H1 (cell line): ENCODE results near the gene CDCA7L. TPM values are rescaled to one million over a fixed set of nuclear protein-coding genes. Genes with fewer than 3 reads are reported as not detected.

Experiments used
- CBX5 ChIP-seq: fragments of 300-800, 300-1000 bp; sonication (generic); IDR thresholded peaks from 2 replicates; pipeline ENCODE4 v1.7.1; 2016; ENCODE audit warnings: antibody characterized with exemption, low read length, low read depth
- EZH2 ChIP-seq: fragments of 200-600 bp; sonication (generic); IDR thresholded peaks from 2 replicates; pipeline ENCODE4 v1.7.1; 2012; ENCODE audit warnings: low read depth, mild to moderate bottlenecking, moderate library complexity, low read length, inconsistent platforms; ENCODE audit not compliant: severe bottlenecking
- RFX5 ChIP-seq: IDR thresholded peaks from 2 replicates; pipeline ENCODE4 v1.6.1; 2011; ENCODE audit warnings: low read depth, low read length, improper control_type of control experiment, borderline replicate concordance
- SRF ChIP-seq: IDR thresholded peaks from 2 replicates; pipeline ENCODE4 v1.6.1; 2011; ENCODE audit warnings: mild to moderate bottlenecking, low read depth, low read length, moderate library complexity
- polyA plus RNA-seq, 7 experiments: library from polyadenylated mRNA; depleted of rRNA in 3 of 7; stranded (reverse) in 5 of 7; unstranded in 2 of 7; fragments of >200 nt in 5 of 7; fragments of 200-250 nt in 2 of 7; gene quantifications; 1 replicate in 5 of 7; 2 replicates in 1 of 7; 4 replicates in 1 of 7; pipeline versions ENCODE4 v1.2.1 to v1.2.3, GENCODE V29; 2011 to 2013; ENCODE audit warnings: missing spikeins in 2 of 7, mixed read lengths in 2 of 7
- total RNA-seq: library from RNA; stranded (reverse); fragmentation: NEBNext Ultra II Directional; extraction: Animal tissue kit (Norgen Biotek cat#: 25700); gene quantifications from 2 replicates; pipeline ENCODE4 v1.2.1, GENCODE V29; 2021

CDCA7L gene
- total and polyA plus RNA-seq, 2 of the 8 experiments (the other 6 are each of a cell fraction or from before 2014, with no cell fraction given) = 93.8 to 168 TPM

- TF ChIP-seq RFX5 (no peak), SRF (no peak), EZH2 (no peak), CBX5 (no peak)
- TF ChIP-seq, all 59 proteins: peak for 7
Observed at GRCh38 chr7:21944616-21945453, 864 bp downstream of the CDCA7L start (continued).
